GM19463 (cell line): ENCODE data around the gene SLA2.
A peak's percentile ranks its signal among the peaks of the same experiment; 100 is the strongest.
"Not testable (repeated sequence)": the region's sequence is repeated elsewhere in the genome, so short reads cannot be mapped to it uniquely, and the experiment has no call there.

Experiments
- ATAC-seq: cut with Tn5 transposase; IDR thresholded peaks from one replicate; pipeline ENCODE4 v1.9.1; 2021; ENCODE audit warnings: mild to moderate bottlenecking, moderate library complexity; ENCODE audit not compliant: unreplicated experiment

SLA2 gene

DNA sequence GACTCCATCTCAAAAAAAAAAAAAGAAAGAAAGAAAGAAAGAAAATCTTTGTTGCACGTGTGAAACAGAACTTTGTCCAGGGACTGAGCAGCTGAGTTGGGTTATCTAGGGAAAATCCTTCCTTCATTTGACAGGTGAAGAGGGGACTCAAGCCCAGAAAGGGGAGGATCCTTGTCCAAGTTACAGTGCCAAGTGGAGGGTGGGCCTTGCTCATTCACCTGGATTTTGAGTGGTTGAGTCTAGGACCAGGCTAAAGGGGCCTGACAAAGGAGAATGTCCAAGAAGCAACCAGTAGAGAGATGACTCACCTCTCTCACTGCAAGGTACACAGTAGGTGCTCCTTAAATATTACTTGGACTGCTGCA, 69.9 kb downstream of the SLA2 start:
- no peak for ATAC-seq

DNA sequence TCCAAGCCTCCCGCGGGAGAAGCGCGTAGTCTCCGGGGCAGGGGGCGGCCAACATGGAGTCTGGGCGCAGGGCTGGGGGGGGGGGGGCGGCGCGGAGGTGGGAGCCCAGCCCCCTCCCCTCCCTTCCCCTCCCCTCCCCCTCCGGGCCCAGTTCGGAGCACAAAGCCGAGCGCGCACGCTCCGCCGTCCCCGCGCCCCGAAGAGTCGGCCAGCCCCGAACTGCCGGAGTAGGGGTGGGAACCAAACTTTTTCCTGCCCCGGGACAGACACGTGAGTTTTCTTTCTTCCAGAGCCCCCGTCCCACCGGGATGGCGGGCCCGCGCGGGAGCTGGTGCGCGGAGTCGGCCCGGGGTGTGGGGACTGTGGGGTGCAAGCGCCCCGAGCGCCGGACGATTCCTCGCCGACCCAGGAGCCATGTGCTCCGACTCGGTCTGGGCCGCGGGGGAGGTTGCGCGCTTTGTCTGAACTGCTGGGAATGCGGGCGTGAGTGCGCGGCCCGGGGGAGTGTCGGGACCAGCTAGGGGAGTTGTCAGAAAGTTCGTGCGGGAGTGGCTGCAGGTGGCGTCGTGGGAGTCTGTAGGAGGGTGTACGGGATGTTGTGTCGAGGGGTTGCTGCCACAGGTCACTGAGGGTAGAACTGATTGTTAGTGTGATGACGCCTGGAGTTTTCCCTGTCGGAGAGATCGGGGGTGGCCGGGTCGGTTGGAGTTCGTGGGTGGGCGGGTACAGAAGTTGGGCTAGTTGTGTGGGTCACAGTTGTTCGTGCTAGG, 71.4 kb downstream of the SLA2 start:
- ATAC-seq: no peak

DNA sequence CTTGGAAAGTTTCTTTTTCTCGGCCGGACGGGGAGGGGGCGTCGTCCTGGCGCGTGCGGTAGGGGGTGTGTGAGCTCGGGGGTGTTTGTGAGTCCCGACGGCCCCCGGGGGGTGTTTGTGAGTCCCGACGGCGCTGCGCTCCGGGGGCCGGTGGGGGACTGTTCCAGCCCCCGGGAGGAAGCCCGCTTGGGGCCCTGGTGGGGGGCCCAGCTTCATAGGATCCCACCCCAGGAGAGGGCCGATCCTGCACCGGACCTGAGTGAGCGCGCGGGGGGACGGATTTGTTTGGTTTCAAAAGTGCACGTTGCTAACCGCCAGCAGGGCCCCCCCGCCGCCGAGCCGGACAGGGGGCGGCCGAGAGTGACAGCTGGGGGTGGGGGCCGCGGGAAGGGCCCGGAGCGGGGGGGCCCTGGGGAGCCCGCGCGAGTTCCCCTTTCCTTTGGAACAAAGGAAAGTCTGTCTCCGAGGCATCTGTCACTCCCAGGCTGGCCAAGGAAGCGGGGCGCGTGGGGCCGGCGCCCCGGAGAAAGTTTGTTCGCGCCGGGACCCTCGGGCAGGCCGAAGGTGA, 72.1 kb downstream of the SLA2 start:
- ATAC-seq: peak; percentile 1

DNA sequence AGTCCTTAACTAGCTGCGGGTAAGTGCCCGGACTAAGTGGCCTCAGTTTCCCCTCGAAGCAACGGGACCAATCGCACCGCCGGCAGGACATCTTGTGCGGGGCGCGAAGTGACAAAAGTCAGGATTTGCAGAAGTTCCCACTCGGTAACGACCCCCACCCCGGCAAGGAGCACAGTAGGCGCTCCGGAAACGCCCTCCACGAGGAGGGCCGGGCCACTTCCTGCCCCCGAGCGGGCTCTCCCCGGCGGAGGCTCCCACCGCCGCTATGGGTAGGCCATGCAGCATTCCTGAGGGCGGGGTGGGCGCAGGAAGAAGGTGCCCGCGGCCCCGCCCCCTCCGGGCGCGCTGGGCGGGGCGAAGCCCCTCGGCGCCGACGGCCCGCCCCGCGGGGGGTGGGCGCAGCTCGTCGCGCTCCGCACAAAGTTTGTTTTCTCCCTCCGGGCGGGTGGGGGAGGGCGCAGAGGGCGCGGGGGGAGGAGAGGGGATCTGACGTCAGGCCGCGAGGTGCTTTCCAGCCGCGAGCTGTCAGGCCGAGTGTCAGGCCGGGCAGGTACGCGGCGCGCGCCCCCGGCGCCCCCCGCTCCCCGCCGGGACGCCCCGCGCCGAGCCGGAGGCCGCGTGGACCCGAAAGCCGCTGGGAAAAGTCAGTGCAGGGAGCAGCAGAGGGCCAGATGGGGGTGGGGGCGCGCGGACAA, 72.7 kb downstream of the SLA2 start, which contains the start of gene TGIF2:
Gene TGIF2 (plus strand): TSS at position 495 of the 695 bp plus-strand sequence. CDS start 5,178 bp downstream, outside the sequence.
- ATAC-seq: peak; percentile 65

DNA sequence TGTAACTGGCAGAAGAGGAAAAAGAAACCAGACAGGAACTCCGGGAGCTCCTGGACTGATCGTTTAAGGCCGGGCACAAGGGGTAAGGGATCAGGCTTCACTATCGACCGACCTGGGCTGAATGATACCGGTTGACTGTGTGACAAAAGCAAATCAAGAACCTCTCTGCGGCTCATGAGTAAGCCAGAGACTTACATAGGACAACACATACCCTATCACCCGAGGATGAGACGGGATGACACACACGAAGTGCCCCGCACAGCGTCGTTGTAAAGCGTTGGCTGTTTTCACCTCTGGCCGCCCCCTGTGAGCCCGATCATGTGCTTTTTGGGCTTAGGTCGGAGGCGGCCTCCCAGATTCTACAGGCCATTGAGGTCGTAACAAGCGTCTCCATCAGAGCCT, 73.3 kb downstream of the SLA2 start:
- no peak for ATAC-seq

DNA sequence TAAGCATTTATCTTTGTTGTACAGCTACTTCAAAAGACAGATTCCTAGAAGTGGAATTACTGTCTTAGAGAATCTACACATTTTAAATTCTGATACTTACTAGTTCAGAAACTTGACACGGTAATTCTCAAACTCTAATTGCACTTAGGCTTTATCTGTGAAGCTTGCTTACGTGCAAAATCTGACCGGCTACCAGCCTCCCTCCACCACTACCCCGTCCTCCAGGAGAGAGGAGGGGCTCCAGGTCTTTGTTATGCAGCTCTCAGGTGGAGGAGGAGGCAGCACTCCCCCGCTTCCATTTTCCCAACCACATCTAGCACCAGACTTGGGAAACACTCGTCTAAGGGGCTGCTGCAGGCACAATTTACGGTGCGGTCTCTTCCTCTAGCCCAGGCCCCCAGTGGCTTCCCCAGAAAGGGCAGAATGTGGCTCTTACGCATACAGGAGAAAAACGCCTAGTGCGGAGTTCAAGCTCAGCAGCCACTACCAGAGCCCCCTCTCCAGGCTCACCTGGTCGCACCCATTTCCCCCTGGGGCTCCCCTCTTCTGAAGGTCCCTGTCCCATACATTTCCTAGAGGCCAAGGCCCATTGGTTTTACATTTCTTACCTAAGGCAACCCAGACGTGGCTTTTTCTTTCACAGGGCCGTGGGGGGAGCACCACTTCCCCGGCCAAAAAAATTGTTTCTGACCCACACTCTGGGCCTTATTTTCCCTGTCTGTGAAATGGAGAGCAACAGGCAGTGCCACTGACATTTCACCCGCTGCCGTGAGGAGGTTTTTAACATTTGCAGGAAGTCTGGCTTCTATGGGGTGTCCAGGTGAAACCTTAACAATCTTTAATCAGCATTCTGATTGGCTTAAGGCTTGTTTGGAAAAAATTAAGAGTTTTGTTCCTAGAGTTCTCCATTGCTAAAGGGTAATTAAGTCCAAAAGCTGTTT, 74.2 kb downstream of the SLA2 start:
- ATAC-seq: no peak

DNA sequence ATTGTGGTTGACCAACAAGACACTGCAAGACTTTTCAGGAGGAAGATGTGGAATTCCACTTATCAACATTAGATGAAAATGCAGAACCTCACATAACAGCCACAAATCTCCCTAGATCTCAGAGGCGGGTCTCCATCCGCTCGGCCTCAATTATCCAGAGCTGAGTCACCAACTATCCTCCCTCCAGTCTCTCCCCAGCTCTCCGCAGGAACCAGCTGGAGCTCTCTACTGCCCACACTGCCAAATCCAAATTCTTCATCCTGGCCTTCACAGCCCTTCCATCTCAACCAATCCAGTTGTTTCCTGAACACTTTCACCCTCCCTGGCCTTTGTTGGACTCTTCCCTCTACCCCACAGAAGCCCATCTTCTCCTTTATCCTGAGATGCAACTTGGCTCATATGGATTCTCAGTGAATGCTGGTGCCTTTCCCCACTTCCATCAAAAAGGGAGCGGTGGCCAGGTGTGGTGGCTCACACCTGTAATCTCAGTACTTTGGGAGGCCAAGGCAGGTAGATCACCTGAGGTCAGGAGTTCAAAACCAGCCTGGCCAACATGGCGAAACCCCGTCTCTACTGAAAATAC, 76.1 kb downstream of the SLA2 start:
- no peak for ATAC-seq

DNA sequence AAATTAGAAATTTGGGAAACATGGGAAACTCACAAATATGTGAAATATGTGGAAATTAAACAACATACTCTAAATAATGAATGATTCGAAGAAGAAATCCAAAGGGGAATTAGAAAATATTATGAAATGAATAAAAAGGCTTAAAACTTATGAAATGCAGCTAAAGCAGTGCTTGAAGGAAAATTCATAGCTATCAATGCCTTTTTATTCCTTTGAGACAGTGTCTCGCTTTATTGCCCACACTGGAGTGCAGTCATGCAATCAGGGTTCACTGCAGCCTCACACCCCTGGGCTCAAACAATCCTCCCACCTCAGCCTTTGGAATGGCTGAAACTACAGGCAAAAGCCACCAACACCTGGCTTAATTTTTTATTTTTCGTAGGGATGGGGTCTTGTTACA, 80.5 kb downstream of the SLA2 start:
- ATAC-seq: no peak

DNA sequence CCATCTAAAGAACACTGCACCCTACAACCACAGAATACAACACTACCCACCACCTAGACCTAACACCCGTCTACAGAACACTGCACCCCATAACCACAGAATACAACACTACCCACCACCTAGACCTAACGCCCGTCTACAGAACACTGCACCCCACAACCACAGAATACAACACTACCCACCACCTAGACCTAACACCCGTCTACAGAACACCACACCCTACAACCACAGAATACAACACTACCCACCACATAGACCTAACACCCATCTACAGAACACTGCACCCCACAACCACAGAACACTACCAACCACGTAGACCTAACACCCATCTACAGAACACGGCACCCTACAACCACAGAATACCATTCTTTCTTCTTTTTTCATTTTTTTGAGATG, 81.3 kb downstream of the SLA2 start:
- not testable (repeated sequence) for ATAC-seq

DNA sequence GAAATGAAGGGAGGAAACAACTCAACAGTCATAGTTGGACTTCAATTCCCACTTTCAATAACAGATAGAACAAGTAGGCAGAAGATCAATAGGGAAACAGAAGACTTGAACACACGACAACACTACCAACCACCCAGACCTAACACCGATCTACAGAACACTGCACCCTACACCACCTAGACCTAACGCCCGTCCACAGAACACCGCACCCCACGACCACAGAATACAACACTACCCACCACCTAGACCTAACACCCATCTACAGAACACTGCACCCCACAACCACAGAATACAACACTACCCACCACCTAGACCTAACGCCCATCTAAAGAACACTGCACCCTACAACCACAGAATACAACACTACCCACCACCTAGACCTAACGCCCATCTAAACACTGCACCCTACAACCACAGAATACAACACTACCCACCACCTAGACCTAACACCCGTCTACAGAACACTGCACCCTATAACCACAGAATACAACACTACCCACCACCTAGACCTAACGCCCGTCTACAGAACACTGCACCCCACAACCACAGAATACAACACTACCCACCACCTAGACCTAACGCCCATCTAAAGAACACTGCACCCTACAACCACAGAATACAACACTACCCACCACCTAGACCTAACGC, 81.8 kb downstream of the SLA2 start:
- not testable (repeated sequence) for ATAC-seq

DNA sequence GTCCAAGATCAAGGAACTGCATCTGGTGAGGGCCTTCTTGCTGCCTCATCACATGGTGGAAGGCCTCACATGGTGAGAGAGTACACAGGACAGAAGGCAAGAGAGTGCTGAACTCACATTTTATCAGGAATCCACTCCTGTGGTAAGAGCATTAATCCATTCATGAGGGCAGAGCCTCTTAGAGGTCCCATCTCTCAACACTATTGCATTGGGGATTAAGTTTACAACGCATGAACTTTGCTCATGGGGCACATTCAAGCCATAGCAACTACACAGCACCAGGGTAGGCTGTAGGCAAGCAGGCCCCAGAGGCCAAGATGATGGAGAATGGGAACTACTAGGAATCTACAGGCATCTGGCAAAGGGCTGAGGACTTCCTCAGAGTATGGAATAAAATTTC, 82.6 kb downstream of the SLA2 start:
- no peak for ATAC-seq

DNA sequence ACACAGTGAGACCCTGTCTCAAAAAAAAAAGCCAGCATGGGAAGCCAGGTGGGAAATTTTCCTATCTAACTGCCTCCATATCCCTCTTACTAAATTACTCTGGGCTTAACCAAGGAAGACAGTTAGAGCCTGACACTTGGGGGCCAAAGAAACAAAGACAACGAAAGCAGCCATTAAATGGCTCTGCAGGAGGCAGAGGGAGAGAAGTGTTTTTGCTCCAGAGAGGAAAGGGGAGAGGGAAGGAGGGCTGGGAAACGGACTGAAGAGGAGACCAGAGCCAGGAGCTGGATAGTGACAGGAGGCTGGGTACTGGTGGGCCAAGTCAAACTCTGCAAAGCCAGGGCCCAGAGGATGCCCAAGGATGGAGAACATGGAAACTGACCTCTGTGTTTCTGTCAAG, 83.3 kb downstream of the SLA2 start:
- ATAC-seq: no peak
